GM18861 (cell line): ENCODE results near the gene IL1RAP.

ENCODE experiments used
- ATAC-seq: cut with Tn5 transposase; IDR thresholded peaks from one replicate; pipeline ENCODE4 v1.9.1; 2021; ENCODE audit not compliant: unreplicated experiment

The IL1RAP gene

GRCh38 chr3:190568036-190568435 is 54.2 kb downstream of the IL1RAP start:
- ATAC-seq = no peak

- no peak for ATAC-seq
Measured at GRCh38 chr3:190574473-190574872, 60.6 kb downstream of the IL1RAP start.

GRCh38 chr3:190575437-190576185 is 61.7 kb downstream of the IL1RAP start:
- ATAC-seq = no peak

- no peak for ATAC-seq
Measured at GRCh38 chr3:190577225-190577624, 63.3 kb downstream of the IL1RAP start.

GRCh38 chr3:190579514-190580137 is 65.7 kb downstream of the IL1RAP start:
- no peak for ATAC-seq

- no peak for ATAC-seq
Measured at GRCh38 chr3:190580417-190580816, 66.5 kb downstream of the IL1RAP start.

GRCh38 chr3:190581041-190581541 is 67.2 kb downstream of the IL1RAP start:
- ATAC-seq = no peak

GRCh38 chr3:190582667-190583066 is 68.8 kb downstream of the IL1RAP start:
- no peak for ATAC-seq

- peak; percentile 9 for ATAC-seq
Measured at GRCh38 chr3:190585805-190586630, 72.1 kb downstream of the IL1RAP start.

GRCh38 chr3:190586631-190587011 is 72.7 kb downstream of the IL1RAP start:
- ATAC-seq = peak; percentile 94

- no peak for ATAC-seq
Measured at GRCh38 chr3:190588570-190588969, 74.7 kb downstream of the IL1RAP start.

- ATAC-seq = no peak
Measured at GRCh38 chr3:190589326-190589725, 75.4 kb downstream of the IL1RAP start.

- no peak for ATAC-seq
Measured at GRCh38 chr3:190591080-190591479, 77.2 kb downstream of the IL1RAP start.

- no peak for ATAC-seq
Measured at GRCh38 chr3:190593075-190593474, 79.2 kb downstream of the IL1RAP start.

- ATAC-seq = no peak
Measured at GRCh38 chr3:190594171-190594570, 80.3 kb downstream of the IL1RAP start.

- no peak for ATAC-seq
Measured at GRCh38 chr3:190595179-190595795, 81.4 kb downstream of the IL1RAP start.

- ATAC-seq = no peak
Measured at GRCh38 chr3:190595807-190596206, 81.9 kb downstream of the IL1RAP start.

- ATAC-seq = no peak
Measured at GRCh38 chr3:190596349-190597285, 82.7 kb downstream of the IL1RAP start.

GRCh38 chr3:190597291-190597690 is 83.4 kb downstream of the IL1RAP start:
- no peak for ATAC-seq

GRCh38 chr3:190601622-190602021 is 87.7 kb downstream of the IL1RAP start:
- no peak for ATAC-seq
